ENCODE results near the gene PRPF31.
A peak's percentile ranks its signal among the peaks of the same experiment; 100 is the strongest.

Gene PRPF31

GRCh38 chr19:54158812-54159351 lies 43.3 kb downstream of the PRPF31 start:
- Histone ChIP-seq H3K27me3 (ENCODE audit: low read depth, low read length) (no peaks in the 10 kb centered on the region), H3K4me1 (ENCODE audit: control insufficient read depth in 1 of 2, insufficient read depth in 2 of 2, low read length in 2 of 2) (peaks cover 14 to 33% of the 10 kb centered on the region in 2 donors), H3K36me3 (ENCODE audit: control insufficient read depth in 1 of 2, insufficient read depth in 2 of 2, low read length in 2 of 2) (peaks cover 23 to 41% of the 10 kb centered on the region in 2 donors), H3K9me3 (ENCODE audit: control insufficient read depth in 1 of 2, low read length in 2 of 2) (no peaks in the 10 kb centered on the region), H3K4me3 (ENCODE audit: low read depth in 1 of 2, low read length in 2 of 2) (peak overlapping the region; percentile 81 to 92), H3K27ac (ENCODE audit: low read length) (peak overlapping the region; percentile 89)

GRCh38 chr19:54159352-54160181 lies 44.0 kb downstream of the PRPF31 start, which contains the start of gene LENG1:
LENG1 (minus strand) TSS chr19:54159721; CDS start chr19:54159695, 26 bp downstream.
- Histone ChIP-seq H3K4me3 (ENCODE audit: low read depth in 1 of 2, low read length in 2 of 2) (peak within 1 kb of the TSS; percentile 81 to 92), H3K27ac (ENCODE audit: low read length) (peak within 1 kb of the TSS; percentile 89), H3K27me3 (ENCODE audit: low read depth, low read length) (no peaks in the 10 kb centered on the region), H3K4me1 (ENCODE audit: control insufficient read depth in 1 of 2, insufficient read depth in 2 of 2, low read length in 2 of 2) (peaks cover 14 to 36% of the 10 kb centered on the region in 2 donors), H3K9me3 (ENCODE audit: control insufficient read depth in 1 of 2, low read length in 2 of 2) (no peaks in the 10 kb centered on the region), H3K36me3 (ENCODE audit: control insufficient read depth in 1 of 2, insufficient read depth in 2 of 2, low read length in 2 of 2) (peaks cover 16 to 34% of the 10 kb centered on the region in 2 donors)

- H3K27me3 ChIP-seq (ENCODE audit: low read depth, low read length) = no peaks in the 10 kb centered on the region
- peaks cover 14 to 38% of the 10 kb centered on the region in 2 donors for H3K4me1 ChIP-seq (ENCODE audit: control insufficient read depth in 1 of 2, insufficient read depth in 2 of 2, low read length in 2 of 2)
- H3K9me3 ChIP-seq (ENCODE audit: control insufficient read depth in 1 of 2, low read length in 2 of 2) = no peaks in the 10 kb centered on the region
- H3K36me3 ChIP-seq (ENCODE audit: control insufficient read depth in 1 of 2, insufficient read depth in 2 of 2, low read length in 2 of 2) = peaks cover 9 to 27% of the 10 kb centered on the region in 2 donors
- peak overlapping the region; percentile 81 to 83 for H3K4me3 ChIP-seq (ENCODE audit: low read depth in 1 of 2, low read length in 2 of 2)
- H3K27ac ChIP-seq (ENCODE audit: low read length) = peak overlapping the region; percentile 82
These were observed 44.7 kb downstream of the PRPF31 start for GRCh38 chr19:54160182-54160811.

GRCh38 chr19:54160854-54161253 lies 45.3 kb downstream of the PRPF31 start:
- H3K4me1 ChIP-seq (ENCODE audit: control insufficient read depth in 1 of 2, insufficient read depth in 2 of 2, low read length in 2 of 2) = peaks cover 14 to 38% of the 10 kb centered on the region in 2 donors
- no peaks in the 10 kb centered on the region for H3K27me3 ChIP-seq (ENCODE audit: low read depth, low read length)
- H3K9me3 ChIP-seq (ENCODE audit: control insufficient read depth in 1 of 2, low read length in 2 of 2) = no peaks in the 10 kb centered on the region
- H3K27ac ChIP-seq (ENCODE audit: low read length) = no peak overlapping the region
- peaks cover 7 to 21% of the 10 kb centered on the region in 2 donors for H3K36me3 ChIP-seq (ENCODE audit: control insufficient read depth in 1 of 2, insufficient read depth in 2 of 2, low read length in 2 of 2)
- H3K4me3 ChIP-seq (ENCODE audit: low read depth in 1 of 2, low read length in 2 of 2) = peak overlapping the region; percentile 81 to 83

GRCh38 chr19:54162241-54162805 lies 46.8 kb downstream of the PRPF31 start:
- Histone ChIP-seq H3K36me3 (ENCODE audit: control insufficient read depth in 1 of 2, insufficient read depth in 2 of 2, low read length in 2 of 2) (peaks cover 0 to 8% of the 10 kb centered on the region in 2 donors), H3K4me1 (ENCODE audit: control insufficient read depth in 1 of 2, insufficient read depth in 2 of 2, low read length in 2 of 2) (peaks cover 14 to 38% of the 10 kb centered on the region in 2 donors), H3K27me3 (ENCODE audit: low read depth, low read length) (no peaks in the 10 kb centered on the region), H3K9me3 (ENCODE audit: control insufficient read depth in 1 of 2, low read length in 2 of 2) (no peaks in the 10 kb centered on the region), H3K27ac (ENCODE audit: low read length) (peak overlapping the region; percentile 56), H3K4me3 (ENCODE audit: low read depth in 1 of 2, low read length in 2 of 2) (peak overlapping the region; percentile 33 to 59)

DNA sequence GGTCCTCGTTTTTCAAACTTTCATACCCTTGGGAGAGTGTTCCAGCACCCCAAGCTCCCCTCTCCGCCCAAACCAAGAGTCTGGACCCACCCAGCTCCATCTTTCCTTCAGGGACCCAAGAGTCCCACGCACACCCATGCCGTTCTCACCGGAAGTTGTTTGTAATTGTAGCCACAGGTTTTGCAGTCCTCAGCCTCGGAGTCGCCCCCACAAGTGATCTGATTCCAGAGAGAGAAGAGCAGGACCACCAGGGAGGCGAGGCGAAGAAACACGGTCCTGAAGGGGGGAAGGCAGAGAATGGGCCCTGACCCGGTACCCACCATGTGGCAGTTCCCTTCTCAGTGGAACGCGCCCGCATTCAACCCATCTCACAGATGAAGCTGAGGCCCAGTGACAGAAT lies 47.3 kb downstream of the PRPF31 start:
- H3K4me1 ChIP-seq (ENCODE audit: control insufficient read depth in 1 of 2, insufficient read depth in 2 of 2, low read length in 2 of 2) = peaks cover 14 to 38% of the 10 kb centered on the region in 2 donors
- peaks cover 0 to 4% of the 10 kb centered on the region in 2 donors for H3K36me3 ChIP-seq (ENCODE audit: control insufficient read depth in 1 of 2, insufficient read depth in 2 of 2, low read length in 2 of 2)
- no peaks in the 10 kb centered on the region for H3K27me3 ChIP-seq (ENCODE audit: low read depth, low read length)
- peak overlapping the region; percentile 56 for H3K27ac ChIP-seq (ENCODE audit: low read length)
- peak overlapping the region; percentile 33 to 59 for H3K4me3 ChIP-seq (ENCODE audit: low read depth in 1 of 2, low read length in 2 of 2)
- no peaks in the 10 kb centered on the region for H3K9me3 ChIP-seq (ENCODE audit: control insufficient read depth in 1 of 2, low read length in 2 of 2)

DNA sequence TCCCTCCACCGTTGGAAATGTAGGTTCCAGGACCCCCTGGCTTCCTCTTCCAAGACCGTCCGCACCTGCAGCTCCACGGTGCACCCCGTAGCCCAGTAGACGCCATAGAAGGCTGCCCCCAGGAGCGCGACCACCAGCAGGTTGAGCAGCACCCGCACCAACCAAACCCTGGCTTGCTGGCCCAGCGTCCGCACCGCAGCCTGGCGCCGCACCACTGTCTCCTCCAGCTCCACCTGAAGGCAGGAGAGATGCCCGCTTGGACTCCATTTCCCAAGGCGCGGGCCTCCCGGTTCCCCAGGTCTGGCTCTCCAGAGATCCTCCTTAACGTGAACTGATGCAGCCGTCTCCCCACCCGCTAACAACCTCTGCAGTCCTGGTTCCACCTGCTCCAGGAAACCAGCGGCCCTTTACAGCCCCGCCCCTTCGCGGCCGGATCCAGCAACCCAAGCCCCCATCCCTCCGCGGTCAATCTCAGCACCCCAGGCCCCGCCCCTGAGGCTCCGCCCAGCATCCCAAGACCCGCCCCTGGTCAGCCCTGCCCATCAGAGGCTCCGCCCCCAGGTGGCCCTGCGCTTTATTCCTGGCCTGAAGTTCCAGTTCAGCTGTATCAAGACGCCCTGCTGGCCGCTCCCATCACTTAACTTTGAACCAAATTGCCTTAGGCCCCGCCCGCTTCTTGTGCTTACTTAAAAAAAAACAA lies 49.0 kb downstream of the PRPF31 start:
- no peaks in the 10 kb centered on the region for H3K9me3 ChIP-seq (ENCODE audit: control insufficient read depth in 1 of 2, low read length in 2 of 2)
- no peak overlapping the region for H3K27ac ChIP-seq (ENCODE audit: low read length)
- H3K27me3 ChIP-seq (ENCODE audit: low read depth, low read length) = no peaks in the 10 kb centered on the region
- H3K36me3 ChIP-seq (ENCODE audit: control insufficient read depth in 1 of 2, insufficient read depth in 2 of 2, low read length in 2 of 2) = no peaks in the 10 kb centered on the region
- peaks cover 8 to 31% of the 10 kb centered on the region in 2 donors for H3K4me1 ChIP-seq (ENCODE audit: control insufficient read depth in 1 of 2, insufficient read depth in 2 of 2, low read length in 2 of 2)
- H3K4me3 ChIP-seq (ENCODE audit: low read depth in 1 of 2, low read length in 2 of 2) = no peak overlapping the region

DNA sequence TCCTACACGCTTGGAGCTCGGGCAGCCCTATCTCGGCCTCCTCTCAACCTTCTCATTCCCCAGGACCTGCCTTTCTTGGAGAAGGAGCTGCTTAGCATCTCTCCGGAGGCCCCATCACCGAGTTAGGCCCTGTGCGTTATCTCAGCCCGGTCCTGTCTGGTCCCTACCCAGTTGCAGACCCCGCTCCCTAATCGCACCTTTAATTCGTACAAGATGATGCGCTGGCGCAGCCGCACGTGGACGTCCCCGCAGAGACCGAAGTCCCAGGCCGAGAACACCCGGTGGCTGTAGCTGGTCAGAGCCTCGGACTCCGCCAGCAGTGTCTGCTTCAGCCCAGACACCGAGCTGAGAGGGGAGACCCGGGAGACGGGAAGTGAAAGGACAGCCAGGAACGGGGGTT lies 49.7 kb downstream of the PRPF31 start:
- H3K4me3 ChIP-seq (ENCODE audit: low read depth in 1 of 2, low read length in 2 of 2) = no peak overlapping the region

DNA sequence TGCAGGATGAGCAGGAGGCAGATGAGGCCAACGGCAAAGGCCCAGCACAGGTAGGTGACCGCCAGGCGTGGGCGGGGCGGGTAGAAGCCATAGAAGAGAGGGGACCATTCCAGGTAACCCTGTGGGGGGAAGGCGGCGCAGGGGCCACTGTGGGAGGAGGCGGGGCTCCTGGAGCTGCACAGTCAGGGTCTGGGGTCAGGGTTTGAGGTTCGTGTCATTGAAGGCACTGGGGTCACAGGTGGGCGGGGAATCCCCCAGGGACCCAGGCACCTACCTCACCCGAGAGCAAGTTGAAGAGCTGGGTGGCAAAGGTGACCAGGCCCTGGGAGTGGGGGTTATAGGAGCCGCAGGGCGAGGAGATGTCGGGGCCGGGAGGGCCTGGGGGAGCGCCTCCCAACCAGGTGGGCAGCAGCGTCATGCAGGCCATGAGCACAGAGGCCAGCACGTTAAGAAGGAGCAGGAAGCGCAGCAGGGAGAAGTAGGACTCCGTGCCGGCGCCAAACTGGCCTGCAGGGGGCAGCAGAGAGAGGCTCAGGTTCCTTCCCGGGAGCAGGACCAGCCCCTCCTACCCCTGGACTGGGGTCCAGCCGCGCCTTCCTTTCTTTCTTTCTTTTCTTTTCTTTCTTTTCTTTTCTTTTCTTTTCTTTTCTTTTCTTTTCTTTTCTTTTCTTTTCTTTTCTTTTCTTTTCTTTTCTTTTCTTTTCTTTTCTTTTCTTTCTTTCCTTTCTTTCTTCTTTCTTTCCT lies 52.8 kb downstream of the PRPF31 start:
- Histone ChIP-seq H3K27ac (ENCODE audit: low read length) (no peak overlapping the region), H3K27me3 (ENCODE audit: low read depth, low read length) (no peaks in the 10 kb centered on the region), H3K9me3 (ENCODE audit: control insufficient read depth in 1 of 2, low read length in 2 of 2) (no peaks in the 10 kb centered on the region), H3K4me1 (ENCODE audit: control insufficient read depth in 1 of 2, insufficient read depth in 2 of 2, low read length in 2 of 2) (peaks cover 0 to 12% of the 10 kb centered on the region in 2 donors), H3K4me3 (ENCODE audit: low read depth in 1 of 2, low read length in 2 of 2) (no peak overlapping the region), H3K36me3 (ENCODE audit: control insufficient read depth in 1 of 2, insufficient read depth in 2 of 2, low read length in 2 of 2) (no peaks in the 10 kb centered on the region)

More for the DNA sequence above, 49.7 kb downstream of the PRPF31 start:
- Histone ChIP-seq H3K9me3 (ENCODE audit: control insufficient read depth in 1 of 2, low read length in 2 of 2) (no peaks in the 10 kb centered on the region), H3K27me3 (ENCODE audit: low read depth, low read length) (no peaks in the 10 kb centered on the region), H3K4me1 (ENCODE audit: control insufficient read depth in 1 of 2, insufficient read depth in 2 of 2, low read length in 2 of 2) (peaks cover 7 to 31% of the 10 kb centered on the region in 2 donors), H3K27ac (ENCODE audit: low read length) (no peak overlapping the region), H3K36me3 (ENCODE audit: control insufficient read depth in 1 of 2, insufficient read depth in 2 of 2, low read length in 2 of 2) (no peaks in the 10 kb centered on the region)

GRCh38 chr19:54169149-54169740 lies 53.7 kb downstream of the PRPF31 start:
- no peak overlapping the region for H3K4me3 ChIP-seq (ENCODE audit: low read depth in 1 of 2, low read length in 2 of 2)
- H3K27ac ChIP-seq (ENCODE audit: low read length) = no peak overlapping the region
- no peaks in the 10 kb centered on the region for H3K36me3 ChIP-seq (ENCODE audit: control insufficient read depth in 1 of 2, insufficient read depth in 2 of 2, low read length in 2 of 2)
- no peaks in the 10 kb centered on the region for H3K27me3 ChIP-seq (ENCODE audit: low read depth, low read length)
- H3K9me3 ChIP-seq (ENCODE audit: control insufficient read depth in 1 of 2, low read length in 2 of 2) = no peaks in the 10 kb centered on the region
- H3K4me1 ChIP-seq (ENCODE audit: control insufficient read depth in 1 of 2, insufficient read depth in 2 of 2, low read length in 2 of 2) = peaks cover 0 to 12% of the 10 kb centered on the region in 2 donors
